ENCODE data around the gene TMEM106C. TPM values are rescaled to one million over a fixed set of nuclear protein-coding genes. Genes with fewer than 3 reads are reported as not detected.
A peak's percentile ranks its signal among the peaks of the same experiment; 100 is the strongest.

TMEM106C gene
- total and polyA plus RNA-seq, 9 of the 15 experiments (the other 6 are each of a cell fraction or from before 2014, with no cell fraction given), result 37.6 to 183 (median 57.2) TPM

DNA sequence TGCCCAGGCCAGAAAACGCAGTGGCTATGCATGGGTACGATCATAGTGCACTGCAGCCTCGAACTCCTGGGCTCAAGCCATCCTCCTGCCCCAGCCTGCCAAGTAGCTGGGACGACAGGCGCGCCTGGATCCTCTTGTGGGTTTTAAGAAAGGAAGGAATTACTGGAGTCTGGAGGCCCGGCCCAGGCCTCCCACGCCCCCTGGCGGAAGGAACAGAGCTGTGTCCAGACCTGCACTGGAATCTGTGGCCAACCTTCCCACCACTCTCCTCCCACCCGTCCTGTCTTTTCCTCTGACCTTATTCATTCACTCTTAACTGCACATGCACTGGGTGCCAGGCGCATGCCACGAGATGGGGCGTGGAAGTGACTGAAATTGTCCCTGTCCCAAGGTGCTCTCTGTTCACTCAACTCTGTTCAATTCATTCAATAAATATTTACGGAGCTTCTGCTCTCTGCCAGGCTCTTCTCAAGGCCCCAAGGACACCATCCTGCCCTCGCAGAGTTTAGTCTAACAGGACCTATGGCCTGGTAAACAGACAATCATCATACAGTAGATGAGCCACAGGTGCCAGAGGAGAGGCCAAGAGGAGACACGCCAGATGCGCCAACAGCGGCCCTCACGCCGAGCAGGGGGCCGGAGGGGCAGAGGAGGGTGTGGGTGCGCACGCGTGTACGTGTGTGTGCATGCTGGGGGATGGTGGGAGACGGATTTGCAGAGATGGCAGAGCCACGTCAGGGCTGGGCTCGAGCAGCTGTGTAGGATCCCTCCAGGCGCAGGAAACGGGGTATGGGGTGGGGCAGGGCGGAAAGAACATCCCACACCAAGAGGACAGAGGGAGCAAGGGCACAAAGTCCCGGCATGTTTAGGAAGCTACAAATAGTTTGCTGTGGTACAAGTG is 13.7 kb upstream of the TMEM106C start (continued):
- TF ChIP-seq CC2D1A (IDR thresholded peaks at IDR 0.05), result 0 out of 2 replicates have a peak, but pooled peaks have one; percentile 51
- 0 out of 2 replicates have a peak, but pooled peaks have one; percentile 38 for TF ChIP-seq CTBP1 (IDR thresholded peaks at IDR 0.05; ENCODE audit: borderline replicate concordance)
- TF ChIP-seq ZFP36 (IDR thresholded peaks at IDR 0.05; ENCODE audit: low read depth, low read length, partially characterized antibody), result peak; percentile 25
- 0 out of 2 replicates have a peak, but pooled peaks have one; percentile 17 for TF ChIP-seq JUND (IDR thresholded peaks at IDR 0.05; ENCODE audit: borderline replicate concordance, low read depth, low read length)
- no peak; the same call in 2 of the 3 replicates for TF ChIP-seq JUND (tag; IDR thresholded peaks at IDR 0.05; ENCODE audit: borderline replicate concordance, low read depth, low read length)
- TF ChIP-seq TEAD4 (IDR thresholded peaks at IDR 0.05; ENCODE audit: low read length), result no peak
- no peak for TF ChIP-seq TEAD4 (CRISPR knock-in tag; IDR thresholded peaks at IDR 0.05; ENCODE audit: borderline replicate concordance)
- 0 out of 2 replicates have a peak, but pooled peaks have one; percentile 6 for TF ChIP-seq EGR1 (conservative IDR thresholded peaks at IDR 0.05)
- TF ChIP-seq POU5F1 (IDR thresholded peaks at IDR 0.05; ENCODE audit: borderline replicate concordance, low read depth, low read length, partially characterized antibody), result no peak
- TF ChIP-seq STAG1 (CRISPR knock-in tag; IDR thresholded peaks at IDR 0.05; ENCODE audit: borderline replicate concordance), result peak; percentile 35; the same call in 1 of the 2 replicates
- no peak for TF ChIP-seq TEAD2 (tag; IDR thresholded peaks at IDR 0.05)
- TF ChIP-seq STAT5B (CRISPR knock-in tag; IDR thresholded peaks at IDR 0.05), result no peak
- no peak for TF ChIP-seq PTBP1 (IDR thresholded peaks at IDR 0.05; ENCODE audit: low read depth, low read length)
- TF ChIP-seq SMAD3 (CRISPR knock-in tag; conservative IDR thresholded peaks at IDR 0.05), result no peak
- no peak for TF ChIP-seq YBX1 (IDR thresholded peaks at IDR 0.05)
- TF ChIP-seq ZNF184 (CRISPR knock-in tag; IDR thresholded peaks at IDR 0.05), result no peak
- TF ChIP-seq ZNF707 (CRISPR knock-in tag; conservative IDR thresholded peaks at IDR 0.05), result no peak
- 0 out of 2 replicates have a peak, but pooled peaks have one; percentile 41 for TF ChIP-seq ARID2 (IDR thresholded peaks at IDR 0.05)
- TF ChIP-seq MYBL2 (IDR thresholded peaks at IDR 0.05; ENCODE audit: low read depth), result no peak
- no peak for TF ChIP-seq MYBL2 (CRISPR knock-in tag; IDR thresholded peaks at IDR 0.05; ENCODE audit: borderline replicate concordance)
- TF ChIP-seq, protein P1, sequence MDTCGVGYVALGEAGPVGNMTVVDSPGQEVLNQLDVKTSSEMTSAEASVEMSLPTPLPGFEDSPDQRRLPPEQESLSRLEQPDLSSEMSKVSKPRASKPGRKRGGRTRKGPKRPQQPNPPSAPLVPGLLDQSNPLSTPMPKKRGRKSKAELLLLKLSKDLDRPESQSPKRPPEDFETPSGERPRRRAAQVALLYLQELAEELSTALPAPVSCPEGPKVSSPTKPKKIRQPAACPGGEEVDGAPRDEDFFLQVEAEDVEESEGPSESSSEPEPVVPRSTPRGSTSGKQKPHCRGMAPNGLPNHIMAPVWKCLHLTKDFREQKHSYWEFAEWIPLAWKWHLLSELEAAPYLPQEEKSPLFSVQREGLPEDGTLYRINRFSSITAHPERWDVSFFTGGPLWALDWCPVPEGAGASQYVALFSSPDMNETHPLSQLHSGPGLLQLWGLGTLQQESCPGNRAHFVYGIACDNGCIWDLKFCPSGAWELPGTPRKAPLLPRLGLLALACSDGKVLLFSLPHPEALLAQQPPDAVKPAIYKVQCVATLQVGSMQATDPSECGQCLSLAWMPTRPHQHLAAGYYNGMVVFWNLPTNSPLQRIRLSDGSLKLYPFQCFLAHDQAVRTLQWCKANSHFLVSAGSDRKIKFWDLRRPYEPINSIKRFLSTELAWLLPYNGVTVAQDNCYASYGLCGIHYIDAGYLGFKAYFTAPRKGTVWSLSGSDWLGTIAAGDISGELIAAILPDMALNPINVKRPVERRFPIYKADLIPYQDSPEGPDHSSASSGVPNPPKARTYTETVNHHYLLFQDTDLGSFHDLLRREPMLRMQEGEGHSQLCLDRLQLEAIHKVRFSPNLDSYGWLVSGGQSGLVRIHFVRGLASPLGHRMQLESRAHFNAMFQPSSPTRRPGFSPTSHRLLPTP (IDR thresholded peaks at IDR 0.05; ENCODE audit: borderline replicate concordance, extremely low read depth, insufficient read length), result no peak
- TF ChIP-seq ZSCAN29 (IDR thresholded peaks at IDR 0.05), result no peak
- TF ChIP-seq STAT6 (CRISPR knock-in tag; IDR thresholded peaks at IDR 0.05), result no peak
- TF ChIP-seq LARP7 (IDR thresholded peaks at IDR 0.05), result no peak
- no peak for TF ChIP-seq ZNF431 (CRISPR knock-in tag; IDR thresholded peaks at IDR 0.05)
